ENCODE data around the gene GTSF1L.

DNA sequence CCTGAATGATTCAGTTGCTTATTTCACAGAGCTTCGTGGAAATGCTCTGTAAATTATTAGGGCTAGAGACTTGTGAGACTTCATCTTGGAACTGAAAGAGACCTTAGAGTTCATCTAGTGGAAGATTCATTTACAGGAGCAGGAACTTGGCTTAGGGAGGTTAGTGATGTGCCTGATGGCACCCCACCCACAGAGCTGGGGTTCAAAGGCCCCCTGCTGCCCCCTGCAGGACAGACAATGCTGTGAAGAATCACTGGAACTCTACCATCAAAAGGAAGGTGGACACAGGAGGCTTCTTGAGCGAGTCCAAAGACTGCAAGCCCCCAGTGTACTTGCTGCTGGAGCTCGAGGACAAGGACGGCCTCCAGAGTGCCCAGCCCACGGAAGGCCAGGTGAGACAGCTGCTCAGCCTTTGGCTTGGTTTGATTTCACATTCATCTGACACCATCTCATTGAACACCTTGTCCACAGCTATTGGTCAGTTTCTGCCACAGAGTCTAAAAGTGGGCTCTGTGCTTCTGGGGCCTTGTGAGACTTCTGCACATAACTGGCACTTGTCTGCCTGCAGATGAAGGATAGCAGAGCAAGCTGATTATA is 34.8 kb downstream of the GTSF1L start:
- TF ChIP-seq, protein P1, sequence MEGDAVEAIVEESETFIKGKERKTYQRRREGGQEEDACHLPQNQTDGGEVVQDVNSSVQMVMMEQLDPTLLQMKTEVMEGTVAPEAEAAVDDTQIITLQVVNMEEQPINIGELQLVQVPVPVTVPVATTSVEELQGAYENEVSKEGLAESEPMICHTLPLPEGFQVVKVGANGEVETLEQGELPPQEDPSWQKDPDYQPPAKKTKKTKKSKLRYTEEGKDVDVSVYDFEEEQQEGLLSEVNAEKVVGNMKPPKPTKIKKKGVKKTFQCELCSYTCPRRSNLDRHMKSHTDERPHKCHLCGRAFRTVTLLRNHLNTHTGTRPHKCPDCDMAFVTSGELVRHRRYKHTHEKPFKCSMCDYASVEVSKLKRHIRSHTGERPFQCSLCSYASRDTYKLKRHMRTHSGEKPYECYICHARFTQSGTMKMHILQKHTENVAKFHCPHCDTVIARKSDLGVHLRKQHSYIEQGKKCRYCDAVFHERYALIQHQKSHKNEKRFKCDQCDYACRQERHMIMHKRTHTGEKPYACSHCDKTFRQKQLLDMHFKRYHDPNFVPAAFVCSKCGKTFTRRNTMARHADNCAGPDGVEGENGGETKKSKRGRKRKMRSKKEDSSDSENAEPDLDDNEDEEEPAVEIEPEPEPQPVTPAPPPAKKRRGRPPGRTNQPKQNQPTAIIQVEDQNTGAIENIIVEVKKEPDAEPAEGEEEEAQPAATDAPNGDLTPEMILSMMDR (IDR thresholded peaks at IDR 0.05; ENCODE audit: insufficient read depth, low read length, poor library complexity, severe bottlenecking): peak; percentile 30
- TF ChIP-seq EZH2phosphoT487 (conservative IDR thresholded peaks at IDR 0.05; ENCODE audit: low read length): no peak
